HepG2 (cell line): ENCODE results near the gene TMEM100.

Experiments used
- ZNF605 ChIP-seq: sonication (generic); formaldehyde crosslinking; IDR thresholded peaks from 2 replicates; pipeline ENCODE4 v1.8.0; 2022; ENCODE audit warnings: mild to moderate bottlenecking, missing genetic modification reagents
- ZNF703 ChIP-seq: sonication (generic); formaldehyde crosslinking; IDR thresholded peaks from 2 replicates; pipeline ENCODE4 v1.5.1; 2020; ENCODE audit warnings: missing genetic modification reagents, mild to moderate bottlenecking, moderate library complexity, borderline replicate concordance

DNA sequence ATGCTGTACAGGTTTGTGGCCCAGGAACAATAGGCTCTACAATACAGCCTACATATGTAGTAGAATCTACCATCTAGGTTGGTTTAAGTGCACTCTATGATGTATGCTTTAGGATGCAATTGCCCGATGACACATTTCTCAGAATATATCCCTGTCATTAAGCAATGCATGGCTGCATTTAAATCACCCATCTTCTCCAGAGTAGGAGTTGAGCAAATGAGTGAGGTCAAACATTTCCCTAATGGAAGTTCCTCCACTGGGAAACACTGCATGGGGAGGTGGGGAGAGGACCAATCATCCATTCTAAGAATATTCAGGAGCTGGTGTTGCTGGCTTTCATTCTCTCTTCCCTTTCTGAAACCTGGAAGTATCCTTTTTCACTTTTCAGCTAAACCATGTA is 26.2 kb upstream of the TMEM100 start:
- TF ChIP-seq ZNF605 (CRISPR knock-in tag) (no peak), ZNF703 (no peak)
